Measurements from ENCODE around the gene CASP6.

DNA sequence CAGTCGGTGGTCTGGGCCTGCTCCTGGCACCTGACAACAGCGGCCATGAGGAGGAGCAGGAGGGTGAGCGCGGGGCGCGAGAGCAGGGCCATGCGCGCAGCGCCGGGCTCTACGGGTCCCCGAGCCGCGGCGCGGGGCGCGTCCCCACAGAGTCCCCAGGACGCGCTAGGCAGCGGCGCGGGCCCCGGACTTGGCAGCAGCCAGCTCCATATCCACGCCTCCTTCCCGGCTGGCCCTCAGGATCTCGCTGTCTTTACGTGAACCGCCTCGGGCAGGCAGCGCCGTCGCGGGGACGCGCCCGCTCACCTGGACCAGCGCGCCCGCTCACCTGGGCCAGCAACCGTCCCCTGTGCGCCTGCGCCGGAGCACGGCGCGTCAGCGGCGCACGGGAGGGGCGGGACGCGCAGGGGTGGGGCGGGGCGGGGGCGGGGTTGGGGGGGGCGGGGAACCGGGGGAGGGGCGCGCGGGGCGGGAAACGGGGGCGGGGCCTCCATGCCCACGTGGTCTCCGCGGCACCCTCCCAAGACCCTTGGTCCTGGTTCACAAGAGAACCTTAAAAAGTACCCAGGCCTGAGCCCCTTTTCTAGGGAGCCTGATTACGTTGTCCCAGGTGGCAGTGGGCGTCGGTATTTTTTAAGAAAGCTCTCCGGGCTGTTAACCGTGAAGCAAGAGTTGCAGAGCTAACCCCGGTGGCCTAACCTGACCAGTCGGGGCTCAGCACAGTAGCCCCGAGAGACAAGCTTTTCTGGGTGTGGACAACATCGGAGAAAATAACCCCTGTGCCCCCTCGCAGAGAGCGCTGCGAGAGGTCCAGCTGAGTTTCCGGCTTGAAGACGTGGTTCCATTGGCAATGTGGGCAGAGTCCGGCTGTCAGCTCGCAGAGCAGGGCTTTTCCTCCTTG, 26.7 kb upstream of the CASP6 start, which contains the start of gene PLA2G12A:
- TF ChIP-seq CTCF (conservative IDR thresholded peaks at IDR 0.05; ENCODE audit: low read length), result no peak
- no peak for TF ChIP-seq EZH2phosphoT487 (IDR thresholded peaks at IDR 0.05; ENCODE audit: borderline replicate concordance, low read depth, low read length)
